ENCODE data around the gene CAMK2D. TPM values are rescaled to one million over a fixed set of nuclear protein-coding genes. Genes with fewer than 3 reads are reported as not detected.
A peak's percentile ranks its signal among the peaks of the same experiment; 100 is the strongest.

Gene CAMK2D
- total RNA-seq, 2 experiments from 2014 or later, result 29.9 to 32.9 TPM

DNA sequence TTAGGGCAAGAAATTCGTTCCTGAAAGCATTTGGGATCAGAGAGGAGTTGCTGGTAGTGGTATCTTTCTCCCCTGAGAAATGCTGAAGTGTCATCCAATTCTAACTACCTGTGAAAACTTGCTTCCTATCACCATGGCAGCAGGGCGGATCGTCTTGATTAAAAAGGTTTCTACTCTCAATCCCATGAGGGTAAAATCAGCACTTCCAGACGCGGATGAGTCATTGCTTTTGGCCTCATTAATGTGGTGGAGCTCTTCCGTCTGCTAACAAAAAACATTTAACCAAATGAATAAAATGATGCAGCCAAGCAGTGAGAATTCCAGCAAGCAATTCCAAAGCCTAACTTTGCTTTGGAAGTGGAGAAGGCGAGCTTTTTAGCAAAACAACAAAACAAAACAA, 325.6 kb downstream of the CAMK2D start:
- H3K4me3 Mint-ChIP-seq, result no peak overlapping the region
- H3K27ac Mint-ChIP-seq, result no peak overlapping the region
- no peak for ATAC-seq (ENCODE audit: poor library complexity)
- peaks cover 10% of the 10 kb centered on the region for H3K4me1 Mint-ChIP-seq (ENCODE audit: low read depth)
- ChIA-PET POLR2A (no interaction called here), CTCF (no interaction called here)
- H3K27me3 ChIP-seq (ENCODE audit: control insufficient read depth in 1 of 2, insufficient read depth in 2 of 2, low read length in 2 of 2), result no peaks in the 10 kb centered on the region
- H3K27ac ChIP-seq (ENCODE audit: low read depth in 1 of 2, low read length in 2 of 2), result no peak overlapping the region
- no peaks in the 10 kb centered on the region for H3K9me3 Mint-ChIP-seq
- TF ChIP-seq, protein P1, sequence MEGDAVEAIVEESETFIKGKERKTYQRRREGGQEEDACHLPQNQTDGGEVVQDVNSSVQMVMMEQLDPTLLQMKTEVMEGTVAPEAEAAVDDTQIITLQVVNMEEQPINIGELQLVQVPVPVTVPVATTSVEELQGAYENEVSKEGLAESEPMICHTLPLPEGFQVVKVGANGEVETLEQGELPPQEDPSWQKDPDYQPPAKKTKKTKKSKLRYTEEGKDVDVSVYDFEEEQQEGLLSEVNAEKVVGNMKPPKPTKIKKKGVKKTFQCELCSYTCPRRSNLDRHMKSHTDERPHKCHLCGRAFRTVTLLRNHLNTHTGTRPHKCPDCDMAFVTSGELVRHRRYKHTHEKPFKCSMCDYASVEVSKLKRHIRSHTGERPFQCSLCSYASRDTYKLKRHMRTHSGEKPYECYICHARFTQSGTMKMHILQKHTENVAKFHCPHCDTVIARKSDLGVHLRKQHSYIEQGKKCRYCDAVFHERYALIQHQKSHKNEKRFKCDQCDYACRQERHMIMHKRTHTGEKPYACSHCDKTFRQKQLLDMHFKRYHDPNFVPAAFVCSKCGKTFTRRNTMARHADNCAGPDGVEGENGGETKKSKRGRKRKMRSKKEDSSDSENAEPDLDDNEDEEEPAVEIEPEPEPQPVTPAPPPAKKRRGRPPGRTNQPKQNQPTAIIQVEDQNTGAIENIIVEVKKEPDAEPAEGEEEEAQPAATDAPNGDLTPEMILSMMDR (IDR thresholded peaks at IDR 0.05), result no peak
- H3K4me1 ChIP-seq (ENCODE audit: insufficient read depth, low read length), result no peaks in the 10 kb centered on the region
- H3K9me3 ChIP-seq (ENCODE audit: control insufficient read depth in 1 of 2, insufficient read depth in 1 of 2, low read length in 2 of 2), result no peaks in the 10 kb centered on the region
- H3K36me3 ChIP-seq (ENCODE audit: insufficient read depth, low read length), result no peaks in the 10 kb centered on the region
- intact Hi-C loops (cut with DNase I, micrococcal nuclease), result no loop called here
- DNase-seq, result peak in 3 of 14 experiments; percentile 10 to 14 (median 12)
- H3K36me3 Mint-ChIP-seq (ENCODE audit: low read depth), result no peaks in the 10 kb centered on the region
- peaks cover 6% of the 10 kb centered on the region for H3K27me3 Mint-ChIP-seq
- no peak overlapping the region for H3K4me3 ChIP-seq (ENCODE audit: low read length)

DNA sequence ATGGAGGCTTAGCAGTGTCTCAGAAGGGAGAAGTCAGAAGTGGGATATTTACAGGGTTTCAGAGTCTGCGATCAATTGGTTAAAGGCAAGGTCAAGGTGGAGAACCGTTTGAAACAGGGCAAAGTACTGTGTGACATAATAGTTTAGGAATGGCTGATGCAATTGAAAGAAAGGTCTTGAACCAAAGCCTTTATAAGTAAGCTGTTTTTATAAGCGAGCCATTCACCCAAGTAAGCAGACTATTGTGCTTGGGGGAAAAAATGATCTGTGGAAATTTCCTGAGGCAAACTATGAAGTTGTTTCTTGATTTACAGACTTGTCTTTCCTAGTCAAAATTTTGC, 327.3 kb downstream of the CAMK2D start:
- intact Hi-C loops (cut with DNase I, micrococcal nuclease), result no loop called here
- TF ChIP-seq, protein P1 (IDR thresholded peaks at IDR 0.05), result no peak
- no peak overlapping the region for H3K27ac Mint-ChIP-seq
- Histone ChIP-seq H3K27me3 (ENCODE audit: control insufficient read depth in 1 of 2, insufficient read depth in 2 of 2, low read length in 2 of 2) (no peaks in the 10 kb centered on the region), H3K4me3 (ENCODE audit: low read length) (no peak overlapping the region), H3K4me1 (ENCODE audit: insufficient read depth, low read length) (no peaks in the 10 kb centered on the region), H3K36me3 (ENCODE audit: insufficient read depth, low read length) (no peaks in the 10 kb centered on the region), H3K9me3 (ENCODE audit: control insufficient read depth in 1 of 2, insufficient read depth in 1 of 2, low read length in 2 of 2) (no peaks in the 10 kb centered on the region), H3K27ac (ENCODE audit: low read depth in 1 of 2, low read length in 2 of 2) (no peak overlapping the region)
- no peaks in the 10 kb centered on the region for H3K9me3 Mint-ChIP-seq
- no peaks in the 10 kb centered on the region for H3K36me3 Mint-ChIP-seq (ENCODE audit: low read depth)
- no peak for DNase-seq
- peaks cover 10% of the 10 kb centered on the region for H3K4me1 Mint-ChIP-seq (ENCODE audit: low read depth)
- ChIA-PET CTCF (no interaction called here), POLR2A (no interaction called here)
- peaks cover 6% of the 10 kb centered on the region for H3K27me3 Mint-ChIP-seq
- ATAC-seq (ENCODE audit: poor library complexity), result no peak
- H3K4me3 Mint-ChIP-seq, result no peak overlapping the region

DNA sequence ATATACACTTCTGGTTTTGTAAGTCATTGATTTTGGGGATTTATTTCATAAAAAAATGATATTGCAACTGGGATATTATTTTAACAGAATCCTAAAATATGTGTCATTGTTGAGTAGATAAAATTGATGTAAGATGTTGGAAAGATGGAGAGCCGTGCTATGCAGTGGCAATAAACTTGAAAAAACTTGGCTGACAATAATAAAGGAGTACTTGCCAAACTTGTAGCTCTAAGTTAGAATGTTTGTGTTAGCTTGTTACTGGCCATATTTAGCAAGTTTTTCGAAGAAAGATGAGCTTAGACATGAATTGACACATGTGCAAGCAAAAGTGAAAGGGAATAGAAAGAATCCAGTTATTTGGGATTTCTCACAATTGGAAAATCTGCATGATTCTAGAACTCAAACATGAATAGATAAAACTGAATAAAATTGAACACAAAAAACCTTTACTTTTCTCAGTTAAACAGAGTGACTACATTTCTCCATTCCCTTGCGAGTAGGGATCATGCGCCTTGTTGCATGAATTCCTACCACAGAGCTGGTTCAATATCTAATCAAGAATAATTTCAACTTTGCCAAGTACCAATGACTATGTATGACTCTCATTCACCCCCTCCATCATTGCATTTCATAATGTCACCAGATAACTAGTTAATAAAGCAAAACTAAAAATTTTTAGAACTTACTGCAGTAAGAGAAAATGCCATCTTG, 327.8 kb downstream of the CAMK2D start:
- Histone ChIP-seq H3K4me1 (ENCODE audit: insufficient read depth, low read length) (no peaks in the 10 kb centered on the region), H3K36me3 (ENCODE audit: insufficient read depth, low read length) (no peaks in the 10 kb centered on the region), H3K9me3 (ENCODE audit: control insufficient read depth in 1 of 2, insufficient read depth in 1 of 2, low read length in 2 of 2) (no peaks in the 10 kb centered on the region), H3K27ac (ENCODE audit: low read depth in 1 of 2, low read length in 2 of 2) (no peak overlapping the region), H3K27me3 (ENCODE audit: control insufficient read depth in 1 of 2, insufficient read depth in 2 of 2, low read length in 2 of 2) (no peaks in the 10 kb centered on the region), H3K4me3 (ENCODE audit: low read length) (no peak overlapping the region)
- intact Hi-C loops (cut with DNase I, micrococcal nuclease), result no loop called here
- TF ChIP-seq, protein P1 (IDR thresholded peaks at IDR 0.05), result no peak
- ATAC-seq (ENCODE audit: poor library complexity), result no peak
- H3K27me3 Mint-ChIP-seq, result peaks cover 6% of the 10 kb centered on the region
- no peaks in the 10 kb centered on the region for H3K9me3 Mint-ChIP-seq
- peaks cover 10% of the 10 kb centered on the region for H3K4me1 Mint-ChIP-seq (ENCODE audit: low read depth)
- no peaks in the 10 kb centered on the region for H3K36me3 Mint-ChIP-seq (ENCODE audit: low read depth)
- no peak overlapping the region for H3K27ac Mint-ChIP-seq
- H3K4me3 Mint-ChIP-seq, result no peak overlapping the region
- ChIA-PET POLR2A (no interaction called here), CTCF (no interaction called here)
- no peak for DNase-seq

Measured in CD4-positive, alpha-beta T cell (primary cell).